Smooth muscle cell (in vitro differentiated cells): ENCODE measurements around the gene SLC30A9. TPM values are rescaled to one million over a fixed set of nuclear protein-coding genes. Genes with fewer than 3 reads are reported as not detected.

Experiments used
- DNase-seq: peaks from one replicate; lab custom pipeline; 2025; ENCODE audit not compliant: unreplicated experiment; lab: John Stamatoyannopoulos, UW
- H2AFZ ChIP-seq: fragments of 200-600 bp; sonication (generic); 2 replicates; pipeline ENCODE4 v1.6.0; 2016; ENCODE audit warnings: antibody characterized with exemption, low read depth, mild to moderate bottlenecking
- H3F3A ChIP-seq: fragments of 200-600 bp; sonication (generic); 2 replicates; pipeline ENCODE4 v1.6.0; 2017; ENCODE audit warnings: antibody characterized with exemption, low read depth
- H3K27ac ChIP-seq: fragments of 200-600 bp; sonication (generic); 2 replicates; pipeline ENCODE4 v1.5.1; 2016; ENCODE audit warnings: low read depth, mild to moderate bottlenecking
- H3K27me3 ChIP-seq: fragments of 200-600 bp; sonication (generic); 2 replicates; pipeline ENCODE4 v1.6.1; 2016; ENCODE audit warnings: low read depth, mild to moderate bottlenecking
- H3K36me3 ChIP-seq: fragments of 200-600 bp; sonication (generic); 2 replicates; pipeline ENCODE4 v1.5.1; 2016; ENCODE audit warnings: low read depth
- H3K4me1 ChIP-seq: fragments of 200-600 bp; sonication (generic); 2 replicates; pipeline ENCODE4 v1.5.1; 2016; ENCODE audit warnings: low read depth
- H3K4me2 ChIP-seq: fragments of 200-600 bp; sonication (generic); 2 replicates; pipeline ENCODE4 v1.6.0; 2016; ENCODE audit warnings: mild to moderate bottlenecking
- H3K4me3 ChIP-seq: fragments of 200-600 bp; sonication (generic); 2 replicates; pipeline ENCODE4 v1.5.1; 2016; ENCODE audit warnings: mild to moderate bottlenecking
- H3K79me2 ChIP-seq: fragments of 200-600 bp; sonication (generic); 2 replicates; pipeline ENCODE4 v1.6.0; 2016; ENCODE audit warnings: low read depth, mild to moderate bottlenecking
- H3K9ac ChIP-seq: fragments of 200-600 bp; sonication (generic); 2 replicates; pipeline ENCODE4 v1.6.0; 2016; ENCODE audit warnings: low read depth
- H3K9me3 ChIP-seq: fragments of 200-600 bp; sonication (generic); replicated peaks from 2 replicates; pipeline ENCODE4 v1.5.1; 2016; ENCODE audit warnings: low read depth
- H4K20me1 ChIP-seq: fragments of 200-600 bp; sonication (generic); 2 replicates; pipeline ENCODE4 v1.6.0; 2016; ENCODE audit warnings: low read depth
- CTCF ChIP-seq: fragments of 200-600 bp; sonication (generic); IDR thresholded peaks from 2 replicates; pipeline ENCODE4 v1.5.1; 2017; ENCODE audit warnings: borderline replicate concordance, mild to moderate bottlenecking, antibody characterized with exemption; ENCODE audit not compliant: insufficient read depth, poor library complexity, severe bottlenecking
- WGBS: methylation state at CpG from one replicate; pipeline ENCODE4 v1.1.7; 2016; ENCODE audit warnings: low lambda C conversion rate; 5-methylcytosine and 5-hydroxymethylcytosine counted together
- polyA plus RNA-seq: library from polyadenylated mRNA; unstranded; fragments of >200 nt; fragmentation: Nextera tagmentation; extraction: Ambion mirVana; gene quantifications from 2 replicates; pipeline ENCODE4 v1.2.1, GENCODE V29; 2016
- total RNA-seq: library from RNA; depleted of rRNA; stranded (reverse); fragments of >200 nt; gene quantifications from 2 replicates; pipeline ENCODE4 v1.2.3, GENCODE V29; 2014

SLC30A9 gene
- total and polyA plus RNA-seq, 2 experiments from 2014 or later: 41.3 to 73.1 TPM

DNA sequence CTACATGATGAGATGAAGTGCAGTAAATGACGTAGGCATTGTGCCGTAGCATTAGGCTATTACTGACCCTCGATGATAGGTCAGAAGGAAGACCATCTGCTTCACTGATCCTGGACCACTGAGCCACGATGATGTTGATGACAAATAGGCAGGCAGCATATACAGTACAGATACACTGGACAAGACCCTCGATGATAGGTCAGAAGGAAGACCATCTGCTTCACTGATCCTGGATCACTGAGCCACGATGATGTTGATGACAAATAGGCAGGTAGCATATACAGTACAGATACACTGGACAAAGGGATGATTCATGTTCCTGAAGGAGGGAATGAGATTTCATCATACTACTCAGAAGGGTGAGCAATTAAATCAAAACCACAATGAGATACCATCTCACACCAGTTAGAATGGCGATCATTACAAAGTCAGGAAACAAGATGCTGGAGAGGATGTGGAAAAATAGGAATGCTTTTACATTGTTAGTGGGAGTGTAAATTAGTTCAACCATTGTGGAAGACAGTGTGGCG, 111.2 kb downstream of the SLC30A9 start:
- no peak overlapping the region for H3K4me3 ChIP-seq
- no peaks in the 10 kb centered on the region for H3K27me3 ChIP-seq
- no peaks in the 10 kb centered on the region for H3K79me2 ChIP-seq
- TF ChIP-seq CTCF: no peak
- H2AFZ ChIP-seq: no peak overlapping the region
- WGBS: 89% methylated on average over 8 of the region's 8 CpGs
- H3K4me2 ChIP-seq: no peak overlapping the region
- no peaks in the 10 kb centered on the region for H4K20me1 ChIP-seq
- no peaks in the 10 kb centered on the region for H3K9me3 ChIP-seq
- DNase-seq: no peak
- H3F3A ChIP-seq: no peaks in the 10 kb centered on the region
- H3K27ac ChIP-seq: no peak overlapping the region
- no peaks in the 10 kb centered on the region for H3K4me1 ChIP-seq
- no peak overlapping the region for H3K9ac ChIP-seq
- H3K36me3 ChIP-seq: no peaks in the 10 kb centered on the region

GRCh38 chr4:42104521-42104920, 114.2 kb downstream of the SLC30A9 start:
- Histone ChIP-seq H2AFZ (no peak overlapping the region), H3K9ac (no peak overlapping the region), H3F3A (no peaks in the 10 kb centered on the region), H3K79me2 (no peaks in the 10 kb centered on the region), H3K4me3 (no peak overlapping the region), H3K4me1 (no peaks in the 10 kb centered on the region), H3K4me2 (peak overlapping the region; percentile 9), H3K27me3 (no peaks in the 10 kb centered on the region), H3K9me3 (no peaks in the 10 kb centered on the region), H3K36me3 (no peaks in the 10 kb centered on the region), H4K20me1 (no peaks in the 10 kb centered on the region), H3K27ac (no peak overlapping the region)
- WGBS: 26% methylated on average over 2 of the region's 2 CpGs
- no peak for DNase-seq
- no peak for TF ChIP-seq CTCF

- no peaks in the 10 kb centered on the region for H3K36me3 ChIP-seq
- H3K9me3 ChIP-seq: no peaks in the 10 kb centered on the region
- no peaks in the 10 kb centered on the region for H3K4me1 ChIP-seq
- no peak overlapping the region for H3K4me2 ChIP-seq
- no peak overlapping the region for H3K9ac ChIP-seq
- no peak overlapping the region for H2AFZ ChIP-seq
- H3K79me2 ChIP-seq: no peaks in the 10 kb centered on the region
- TF ChIP-seq CTCF: no peak
- H3K27me3 ChIP-seq: no peaks in the 10 kb centered on the region
- H3K4me3 ChIP-seq: no peak overlapping the region
- DNase-seq: no peak
- no peaks in the 10 kb centered on the region for H3F3A ChIP-seq
- H3K27ac ChIP-seq: no peak overlapping the region
- no peaks in the 10 kb centered on the region for H4K20me1 ChIP-seq
- 80% methylated on average over 3 of the region's 3 CpGs for WGBS
Measured at GRCh38 chr4:42112846-42113245, 122.5 kb downstream of the SLC30A9 start.

DNA sequence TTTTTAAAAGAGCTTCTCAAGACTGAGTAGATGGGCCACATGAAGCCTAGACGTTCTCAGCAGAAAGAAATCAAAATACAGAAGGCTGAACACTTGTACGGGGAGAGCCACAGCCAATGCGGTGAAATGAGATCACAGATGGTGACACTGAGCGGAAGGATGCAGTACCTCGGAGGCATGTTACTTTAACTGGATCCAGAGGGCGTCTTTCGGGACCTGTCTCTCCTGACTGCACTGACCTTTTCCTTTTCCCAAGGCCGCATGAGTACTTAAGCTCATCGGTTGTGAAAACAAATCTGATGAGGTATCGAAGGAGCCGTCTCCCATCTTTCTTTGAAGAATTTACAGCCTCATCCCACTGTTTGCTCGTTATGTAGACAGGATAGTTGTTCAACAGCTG, 129.6 kb downstream of the SLC30A9 start:
- Histone ChIP-seq H3K9me3 (no peaks in the 10 kb centered on the region), H3K4me2 (no peak overlapping the region), H3K27me3 (peaks cover 6% of the 10 kb centered on the region), H3F3A (no peaks in the 10 kb centered on the region), H3K4me3 (no peak overlapping the region), H3K36me3 (no peaks in the 10 kb centered on the region), H3K4me1 (no peaks in the 10 kb centered on the region), H4K20me1 (no peaks in the 10 kb centered on the region), H3K79me2 (no peaks in the 10 kb centered on the region), H3K9ac (no peak overlapping the region), H2AFZ (no peak overlapping the region), H3K27ac (no peak overlapping the region)
- no peak for TF ChIP-seq CTCF
- DNase-seq: no peak
- 69% methylated on average over 12 of the region's 12 CpGs for WGBS
